Measurements from ENCODE around the gene GCC2.

Gene GCC2

GRCh38 chr2:108448678-108449409 is at the start of gene GCC2:
TSS of gene GCC2 (plus strand) at chr2:108449206. CDS start at chr2:108449275, 69 bp downstream.
- peak within 1 kb of the TSS; percentile 95 for H3K4me3 Mint-ChIP-seq
- H3K27me3 Mint-ChIP-seq: no peaks in the 10 kb centered on the region
- DNase-seq: peak; percentile 97
- H3K4me1 Mint-ChIP-seq: peaks cover 42% of the 10 kb centered on the region
- peaks cover 10% of the 10 kb centered on the region for H3K9me3 Mint-ChIP-seq
- H3K36me3 Mint-ChIP-seq: peaks cover 27% of the 10 kb centered on the region
- CTCF ChIA-PET: interaction anchor here (1.3 kb wide), 1 partner anchor 188 kb away, joined by 4 read pairs; no protein-coding TSS in a partner anchor
- H3K27ac Mint-ChIP-seq: peak within 1 kb of the TSS; percentile 99

GRCh38 chr2:108399479-108399878 is 49.5 kb upstream of the GCC2 start:
- Mint-ChIP-seq H3K27ac (no peak overlapping the region), H3K4me3 (no peak overlapping the region), H3K9me3 (peaks cover 14% of the 10 kb centered on the region), H3K36me3 (no peaks in the 10 kb centered on the region), H3K27me3 (no peaks in the 10 kb centered on the region), H3K4me1 (no peaks in the 10 kb centered on the region)
- CTCF ChIA-PET: no interaction called here
- DNase-seq: no peak

GRCh38 chr2:108401800-108402199 is 47.2 kb upstream of the GCC2 start:
- H3K4me1 Mint-ChIP-seq: no peaks in the 10 kb centered on the region
- H3K36me3 Mint-ChIP-seq: no peaks in the 10 kb centered on the region
- no peak overlapping the region for H3K4me3 Mint-ChIP-seq
- no peaks in the 10 kb centered on the region for H3K27me3 Mint-ChIP-seq
- CTCF ChIA-PET: no interaction called here
- no peak overlapping the region for H3K27ac Mint-ChIP-seq
- peaks cover 23% of the 10 kb centered on the region for H3K9me3 Mint-ChIP-seq
- no peak for DNase-seq

GRCh38 chr2:108403494-108403893 is 45.5 kb upstream of the GCC2 start:
- peaks cover 23% of the 10 kb centered on the region for H3K9me3 Mint-ChIP-seq
- DNase-seq: no peak
- H3K36me3 Mint-ChIP-seq: no peaks in the 10 kb centered on the region
- H3K27me3 Mint-ChIP-seq: no peaks in the 10 kb centered on the region
- CTCF ChIA-PET: interaction anchor here (1.0 kb wide), 1 partner anchor 181 kb away, joined by 3 read pairs; no protein-coding TSS in a partner anchor
- H3K4me3 Mint-ChIP-seq: no peak overlapping the region
- no peaks in the 10 kb centered on the region for H3K4me1 Mint-ChIP-seq
- no peak overlapping the region for H3K27ac Mint-ChIP-seq

- CTCF ChIA-PET: no interaction called here
- Mint-ChIP-seq H3K9me3 (peaks cover 13% of the 10 kb centered on the region), H3K27me3 (no peaks in the 10 kb centered on the region), H3K4me3 (no peak overlapping the region), H3K27ac (no peak overlapping the region), H3K36me3 (no peaks in the 10 kb centered on the region), H3K4me1 (no peaks in the 10 kb centered on the region)
- DNase-seq: no peak
These were observed 44.1 kb upstream of the GCC2 start for GRCh38 chr2:108404784-108405397.

GRCh38 chr2:108407864-108408729 is 40.9 kb upstream of the GCC2 start:
- DNase-seq: no peak
- Mint-ChIP-seq H3K27me3 (no peaks in the 10 kb centered on the region), H3K4me1 (no peaks in the 10 kb centered on the region), H3K9me3 (peaks cover 10% of the 10 kb centered on the region), H3K4me3 (no peak overlapping the region), H3K27ac (no peak overlapping the region), H3K36me3 (no peaks in the 10 kb centered on the region)
- CTCF ChIA-PET: no interaction called here

- CTCF ChIA-PET: no interaction called here
- Mint-ChIP-seq H3K9me3 (peaks cover 6% of the 10 kb centered on the region), H3K4me3 (no peak overlapping the region), H3K27me3 (peaks cover 4% of the 10 kb centered on the region), H3K36me3 (no peaks in the 10 kb centered on the region), H3K27ac (no peak overlapping the region), H3K4me1 (no peaks in the 10 kb centered on the region)
- DNase-seq: no peak
These were observed 39.2 kb upstream of the GCC2 start for GRCh38 chr2:108409768-108410167.

- no peak overlapping the region for H3K27ac Mint-ChIP-seq
- H3K36me3 Mint-ChIP-seq: no peaks in the 10 kb centered on the region
These were observed 35.9 kb upstream of the GCC2 start for GRCh38 chr2:108412995-108413710.

GRCh38 chr2:108413711-108414095 is 35.3 kb upstream of the GCC2 start:
- DNase-seq: no peak
- Mint-ChIP-seq H3K27ac (no peak overlapping the region), H3K9me3 (no peaks in the 10 kb centered on the region), H3K4me1 (no peaks in the 10 kb centered on the region), H3K4me3 (no peak overlapping the region), H3K36me3 (no peaks in the 10 kb centered on the region), H3K27me3 (peaks cover 4% of the 10 kb centered on the region)
- CTCF ChIA-PET: no interaction called here

More at GRCh38 chr2:108412995-108413710, 35.9 kb upstream of the GCC2 start:
- no peaks in the 10 kb centered on the region for H3K9me3 Mint-ChIP-seq
- peaks cover 4% of the 10 kb centered on the region for H3K27me3 Mint-ChIP-seq
- no peak for DNase-seq
- CTCF ChIA-PET: no interaction called here
- no peaks in the 10 kb centered on the region for H3K4me1 Mint-ChIP-seq
- H3K4me3 Mint-ChIP-seq: no peak overlapping the region

GRCh38 chr2:108414256-108414876 is 34.6 kb upstream of the GCC2 start:
- no peaks in the 10 kb centered on the region for H3K4me1 Mint-ChIP-seq
- H3K27ac Mint-ChIP-seq: no peak overlapping the region

GRCh38 chr2:108414945-108415344 is 34.1 kb upstream of the GCC2 start:
- no peak overlapping the region for H3K4me3 Mint-ChIP-seq
- H3K9me3 Mint-ChIP-seq: no peaks in the 10 kb centered on the region
- CTCF ChIA-PET: no interaction called here
- H3K27me3 Mint-ChIP-seq: peaks cover 4% of the 10 kb centered on the region
- no peak overlapping the region for H3K27ac Mint-ChIP-seq
- H3K36me3 Mint-ChIP-seq: no peaks in the 10 kb centered on the region
- H3K4me1 Mint-ChIP-seq: no peaks in the 10 kb centered on the region
- no peak for DNase-seq

More at GRCh38 chr2:108414256-108414876, 34.6 kb upstream of the GCC2 start:
- no peak overlapping the region for H3K4me3 Mint-ChIP-seq
- H3K36me3 Mint-ChIP-seq: no peaks in the 10 kb centered on the region
- CTCF ChIA-PET: no interaction called here
- H3K9me3 Mint-ChIP-seq: no peaks in the 10 kb centered on the region
- peaks cover 4% of the 10 kb centered on the region for H3K27me3 Mint-ChIP-seq
- no peak for DNase-seq

- H3K4me1 Mint-ChIP-seq: no peaks in the 10 kb centered on the region
- H3K27ac Mint-ChIP-seq: no peak overlapping the region
- CTCF ChIA-PET: no interaction called here
- no peak overlapping the region for H3K4me3 Mint-ChIP-seq
- H3K36me3 Mint-ChIP-seq: no peaks in the 10 kb centered on the region
- H3K27me3 Mint-ChIP-seq: peaks cover 4% of the 10 kb centered on the region
- DNase-seq: no peak
- no peaks in the 10 kb centered on the region for H3K9me3 Mint-ChIP-seq
These were observed 31.8 kb upstream of the GCC2 start for GRCh38 chr2:108417254-108417653.

GRCh38 chr2:108418416-108418815 is 30.6 kb upstream of the GCC2 start:
- no peak overlapping the region for H3K27ac Mint-ChIP-seq
- no peaks in the 10 kb centered on the region for H3K36me3 Mint-ChIP-seq
- no peaks in the 10 kb centered on the region for H3K4me1 Mint-ChIP-seq
- CTCF ChIA-PET: no interaction called here
- no peak for DNase-seq
- no peak overlapping the region for H3K4me3 Mint-ChIP-seq
- peaks cover 4% of the 10 kb centered on the region for H3K27me3 Mint-ChIP-seq
- no peaks in the 10 kb centered on the region for H3K9me3 Mint-ChIP-seq

- CTCF ChIA-PET: no interaction called here
- Mint-ChIP-seq H3K4me1 (no peaks in the 10 kb centered on the region), H3K27ac (no peak overlapping the region), H3K27me3 (no peaks in the 10 kb centered on the region), H3K36me3 (no peaks in the 10 kb centered on the region), H3K9me3 (no peaks in the 10 kb centered on the region), H3K4me3 (no peak overlapping the region)
- DNase-seq: no peak
These were observed 25.9 kb upstream of the GCC2 start for GRCh38 chr2:108423067-108423466.
